ENCODE results near the gene AUTS2. TPM values are rescaled to one million over a fixed set of nuclear protein-coding genes. Genes with fewer than 3 reads are reported as not detected.
A peak's percentile ranks its signal among the peaks of the same experiment; 100 is the strongest.

The AUTS2 gene
- total and polyA plus RNA-seq, 4 donors = 4.9 to 24.4 (median 7.0) TPM

- H3K4me3 ChIP-seq (ENCODE audit: low read depth in 1 of 3, low read length in 3 of 3) = no peak overlapping the region
- no peaks in the 10 kb centered on the region for H3K27me3 ChIP-seq (ENCODE audit: control insufficient read depth in 4 of 4, insufficient read depth in 4 of 4, low read length in 3 of 4)
- H3K4me1 ChIP-seq (ENCODE audit: control insufficient read depth in 4 of 4, insufficient read depth in 4 of 4, low read length in 3 of 4) = peaks cover 0 to 20% (median 7%) of the 10 kb centered on the region in 4 donors
- H3K9me3 ChIP-seq (ENCODE audit: control insufficient read depth in 4 of 4, low read length in 3 of 4) = no peaks in the 10 kb centered on the region
- H3K27ac ChIP-seq (ENCODE audit: low read depth in 1 of 2, low read length in 2 of 2) = no peak overlapping the region
- WGBS = 73% methylated on average over 6 of the region's 6 CpGs
- TF ChIP-seq TAF1 (conservative IDR thresholded peaks at IDR 0.05) (no peak), YY1 (IDR thresholded peaks at IDR 0.05) (peak; percentile 75), RAD21 (IDR thresholded peaks at IDR 0.05) (peak; percentile 30 to 37), ATF3 (IDR thresholded peaks at IDR 0.05) (no peak), HNF4A (conservative IDR thresholded peaks at IDR 0.05) (peak; percentile 75 to 77), ZBTB33 (IDR thresholded peaks at IDR 0.05) (peak; percentile 15), REST (IDR thresholded peaks at IDR 0.05) (no peak), RXRA (IDR thresholded peaks at IDR 0.05) (peak; percentile 91 to 92), SP1 (IDR thresholded peaks at IDR 0.05) (peak; percentile 42)
- no peaks in the 10 kb centered on the region for H3K36me3 ChIP-seq (ENCODE audit: control insufficient read depth in 4 of 4, insufficient read depth in 3 of 4, low read depth in 1 of 4, low read length in 3 of 4)
- no peak overlapping the region for H3K9ac ChIP-seq (ENCODE audit: low read depth in 1 of 2, low read length in 2 of 2)
- no peak for DNase-seq (ENCODE audit: low spot score)
Measured at GRCh38 chr7:70374772-70375533, 776.7 kb downstream of the AUTS2 start.

GRCh38 chr7:70376561-70377031 lies 778.3 kb downstream of the AUTS2 start:
- no peak overlapping the region for H3K4me3 ChIP-seq (ENCODE audit: low read depth in 1 of 3, low read length in 3 of 3)
- 87% methylated on average over 4 of the region's 4 CpGs for WGBS
- H3K27me3 ChIP-seq (ENCODE audit: control insufficient read depth in 4 of 4, insufficient read depth in 4 of 4, low read length in 3 of 4) = no peaks in the 10 kb centered on the region
- no peak overlapping the region for H3K9ac ChIP-seq (ENCODE audit: low read depth in 1 of 2, low read length in 2 of 2)
- H3K27ac ChIP-seq (ENCODE audit: low read depth in 1 of 2, low read length in 2 of 2) = no peak overlapping the region
- no peaks in the 10 kb centered on the region for H3K36me3 ChIP-seq (ENCODE audit: control insufficient read depth in 4 of 4, insufficient read depth in 3 of 4, low read depth in 1 of 4, low read length in 3 of 4)
- no peak for DNase-seq (ENCODE audit: low spot score)
- no peak for TF ChIP-seq HNF4G (IDR thresholded peaks at IDR 0.05)
- no peak for TF ChIP-seq RXRA (IDR thresholded peaks at IDR 0.05)
- no peak for TF ChIP-seq FOXA1 (IDR thresholded peaks at IDR 0.05)
- TF ChIP-seq JUND (IDR thresholded peaks at IDR 0.05) = no peak
- TF ChIP-seq TAF1 (conservative IDR thresholded peaks at IDR 0.05) = no peak
- TF ChIP-seq GABPA (IDR thresholded peaks at IDR 0.05 in 1 of 2, conservative IDR thresholded peaks at IDR 0.05 in 1 of 2) = no peak
- no peak for TF ChIP-seq SP1 (IDR thresholded peaks at IDR 0.05)
- no peak for TF ChIP-seq FOXA2 (IDR thresholded peaks at IDR 0.05)
- TF ChIP-seq REST (IDR thresholded peaks at IDR 0.05) = no peak
- TF ChIP-seq MAX (IDR thresholded peaks at IDR 0.05) = no peak
- no peak for TF ChIP-seq EGR1 (IDR thresholded peaks at IDR 0.05; ENCODE audit: low read depth in 2 of 2)
- no peak for TF ChIP-seq RAD21 (IDR thresholded peaks at IDR 0.05)
- TF ChIP-seq YY1 (IDR thresholded peaks at IDR 0.05) = no peak
- TF ChIP-seq HNF4A (conservative IDR thresholded peaks at IDR 0.05) = no peak
- H3K9me3 ChIP-seq (ENCODE audit: control insufficient read depth in 4 of 4, low read length in 3 of 4) = no peaks in the 10 kb centered on the region
- H3K4me1 ChIP-seq (ENCODE audit: control insufficient read depth in 4 of 4, insufficient read depth in 4 of 4, low read length in 3 of 4) = peaks cover 0 to 18% (median 7%) of the 10 kb centered on the region in 4 donors
